HFFc6 (cell line): Measurements from ENCODE around the gene STX3. TPM values are rescaled to one million over a fixed set of nuclear protein-coding genes. Genes with fewer than 3 reads are reported as not detected.
"Not testable (repeated sequence)": the region's sequence is repeated elsewhere in the genome, so short reads cannot be mapped to it uniquely, and the experiment has no call there.

Experiments used
- DNase-seq: peaks from one replicate; pipeline ENCODE4 v3.0.0-alpha.2; 2018
- H3K27ac Mint-ChIP-seq: 2 replicates; pipeline ENCODE4 v1.8.0; 2020; ENCODE audit warnings: mild to moderate bottlenecking, mixed read lengths
- H3K27me3 Mint-ChIP-seq: 2 replicates; pipeline ENCODE4 v1.8.0; 2021; ENCODE audit warnings: mild to moderate bottlenecking, moderate library complexity, mixed read lengths; ENCODE audit not compliant: insufficient read depth
- H3K36me3 Mint-ChIP-seq: 2 replicates; pipeline ENCODE4 v1.8.0; 2021; ENCODE audit warnings: low read depth, mixed read lengths
- H3K4me1 Mint-ChIP-seq: 2 replicates; pipeline ENCODE4 v1.8.0; 2020; ENCODE audit warnings: low read depth, mixed read lengths
- H3K4me3 Mint-ChIP-seq: 2 replicates; pipeline ENCODE4 v1.8.0; 2020; ENCODE audit warnings: mild to moderate bottlenecking, moderate library complexity, mixed read lengths
- H3K9me3 Mint-ChIP-seq: 2 replicates; pipeline ENCODE4 v1.8.0; 2020; ENCODE audit warnings: mild to moderate bottlenecking, mixed read lengths
- CTCF ChIP-seq: fragments of 200-600 bp; sonication (generic); IDR thresholded peaks from 2 replicates; pipeline ENCODE4 v1.5.0; 2021; ENCODE audit warnings: antibody characterized with exemption, mild to moderate bottlenecking
- total RNA-seq, 6 experiments: library from RNA; stranded (reverse); fragmentation: NEBNext Ultra II Directional; extraction: Animal tissue kit (Norgen Biotek cat#: 25700); gene quantifications; 2 replicates in 1 of 6; 3 replicates in 5 of 6; pipeline ENCODE4 v1.2.3, GENCODE V29; 2021

Gene STX3
- total RNA-seq, 6 experiments from 2014 or later: 17.1 to 23.1 (median 19.0) TPM

- Mint-ChIP-seq H3K9me3 (no peaks in the 10 kb centered on the region), H3K4me3 (no peak overlapping the region), H3K4me1 (peaks cover 29% of the 10 kb centered on the region), H3K36me3 (peaks cover 42% of the 10 kb centered on the region), H3K27ac (no peak overlapping the region; the same call in 1 of the 2 replicates), H3K27me3 (no peaks in the 10 kb centered on the region)
- DNase-seq: no peak
- no peak for TF ChIP-seq CTCF
These were observed 22.9 kb downstream of the STX3 start for GRCh38 chr11:59778122-59778521.

- Mint-ChIP-seq H3K9me3 (no peaks in the 10 kb centered on the region), H3K4me1 (peaks cover 35% of the 10 kb centered on the region), H3K27ac (no peak overlapping the region), H3K27me3 (no peaks in the 10 kb centered on the region), H3K4me3 (no peak overlapping the region), H3K36me3 (peaks cover 47% of the 10 kb centered on the region)
- DNase-seq: no peak
- TF ChIP-seq CTCF: no peak
These were observed 24.3 kb downstream of the STX3 start for GRCh38 chr11:59779487-59779886.

- Mint-ChIP-seq H3K27ac (no peak overlapping the region), H3K36me3 (peaks cover 40% of the 10 kb centered on the region), H3K4me3 (no peak overlapping the region), H3K4me1 (peaks cover 35% of the 10 kb centered on the region), H3K9me3 (no peaks in the 10 kb centered on the region), H3K27me3 (no peaks in the 10 kb centered on the region)
- no peak for DNase-seq
- no peak for TF ChIP-seq CTCF
These were observed 26.9 kb downstream of the STX3 start for GRCh38 chr11:59782080-59782479.

GRCh38 chr11:59783632-59784090, 28.5 kb downstream of the STX3 start:
- no peak for DNase-seq
- Mint-ChIP-seq H3K36me3 (peaks cover 31% of the 10 kb centered on the region), H3K9me3 (no peaks in the 10 kb centered on the region), H3K27ac (no peak overlapping the region), H3K4me1 (peaks cover 40% of the 10 kb centered on the region), H3K4me3 (no peak overlapping the region), H3K27me3 (no peaks in the 10 kb centered on the region)
- TF ChIP-seq CTCF: no peak

- H3K27me3 Mint-ChIP-seq, DNase-seq, H3K27ac Mint-ChIP-seq, H3K9me3 Mint-ChIP-seq, H3K4me3 Mint-ChIP-seq: not testable (repeated sequence)
- Mint-ChIP-seq H3K4me1 (peaks cover 43% of the 10 kb centered on the region), H3K36me3 (peaks cover 35% of the 10 kb centered on the region)
These were observed 29.3 kb downstream of the STX3 start for GRCh38 chr11:59784441-59784840.

GRCh38 chr11:59785818-59786217, 30.6 kb downstream of the STX3 start:
- no peak for TF ChIP-seq CTCF
- H3K9me3 Mint-ChIP-seq: no peaks in the 10 kb centered on the region
- no peak overlapping the region for H3K4me3 Mint-ChIP-seq
- H3K36me3 Mint-ChIP-seq: peaks cover 29% of the 10 kb centered on the region
- H3K27ac Mint-ChIP-seq: peak overlapping the region; percentile 87; the same call in 1 of the 2 replicates
- DNase-seq: no peak
- H3K4me1 Mint-ChIP-seq: peaks cover 45% of the 10 kb centered on the region
- no peaks in the 10 kb centered on the region for H3K27me3 Mint-ChIP-seq
